Activated naive CD4-positive, alpha-beta T cell treated with Interleukin-2 at 50 U/mL for 16 hours (primary cell): ENCODE measurements around the gene PPARD.
"Not testable (repeated sequence)": the region's sequence is repeated elsewhere in the genome, so short reads cannot be mapped to it uniquely, and the experiment has no call there.

Source experiments
- DNase-seq: peaks from one replicate; pipeline ENCODE4 v3.0.0-alpha.2; 2020

Gene PPARD

DNA sequence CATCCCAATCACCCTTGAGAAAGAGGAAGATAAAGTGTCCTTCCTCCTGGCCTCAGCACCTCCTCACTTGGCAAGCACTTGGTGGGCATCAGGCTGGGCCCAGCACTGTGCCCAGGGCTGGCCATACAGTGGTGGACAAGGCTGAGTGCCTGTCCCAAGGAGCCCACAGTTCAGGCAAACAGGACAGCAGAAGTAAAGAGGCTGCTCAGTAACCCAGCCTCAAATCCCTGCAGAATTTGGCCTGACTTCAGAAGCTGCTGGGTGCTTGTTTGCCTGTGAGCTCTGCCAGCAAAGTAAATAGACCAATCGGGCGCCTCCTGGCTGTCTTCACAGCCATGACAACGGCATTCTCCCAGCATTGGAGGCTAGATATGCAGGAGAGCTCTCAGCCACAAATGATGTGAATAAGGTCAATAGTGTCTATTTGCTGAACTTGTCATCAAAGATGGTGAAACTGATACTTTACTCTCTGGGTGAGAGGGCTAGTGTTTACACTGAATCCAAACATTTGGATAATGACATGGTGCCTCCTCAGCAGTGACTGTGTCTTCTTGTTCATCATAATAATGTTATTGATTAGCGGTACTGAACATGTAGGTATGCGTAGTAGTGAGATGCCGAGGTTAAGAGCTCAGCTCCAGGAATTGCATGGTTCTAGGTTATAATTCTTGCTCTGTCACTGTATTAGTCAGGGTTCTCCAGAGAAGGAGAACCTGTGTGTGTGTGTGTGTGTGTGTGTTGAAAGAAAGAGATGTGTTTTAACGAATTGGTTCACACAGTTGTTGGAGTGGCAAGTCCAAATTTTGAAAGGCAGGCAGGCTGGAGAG lies 72.9 kb downstream of the PPARD start:
- DNase-seq, result peak; percentile 27

DNA sequence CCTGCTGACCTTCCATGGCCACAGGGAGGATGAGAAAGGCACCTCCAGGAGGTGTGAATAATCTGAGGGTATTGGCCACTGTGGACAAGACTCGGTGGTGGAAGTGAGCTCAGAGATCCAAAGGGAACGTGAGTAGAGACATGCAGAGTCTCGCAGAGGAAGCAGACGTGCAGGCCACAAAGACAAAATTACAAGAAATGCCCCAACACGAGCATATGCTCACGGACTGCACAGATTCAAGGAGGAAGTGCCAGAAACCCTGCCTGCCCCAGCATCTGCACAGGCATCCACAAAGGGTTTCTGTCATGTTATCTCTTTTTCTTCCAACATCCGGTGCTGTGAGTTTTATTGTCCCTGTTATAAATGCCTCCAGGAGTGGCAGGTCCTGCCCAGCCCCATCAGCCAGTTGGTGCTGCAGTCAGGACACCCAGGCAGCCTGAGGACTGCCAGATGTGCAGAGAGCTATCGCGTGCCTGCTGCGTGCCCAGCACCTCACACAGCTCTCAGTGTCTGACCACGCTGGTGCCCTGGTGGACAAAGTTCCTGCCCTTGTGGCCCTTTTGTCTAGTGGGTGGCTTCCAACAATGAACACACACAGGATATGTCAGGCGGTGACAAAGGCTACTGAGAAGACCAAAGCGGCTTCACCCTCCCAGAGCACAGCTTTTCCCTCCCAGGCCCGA lies 75.8 kb downstream of the PPARD start:
- DNase-seq, result no peak

DNA sequence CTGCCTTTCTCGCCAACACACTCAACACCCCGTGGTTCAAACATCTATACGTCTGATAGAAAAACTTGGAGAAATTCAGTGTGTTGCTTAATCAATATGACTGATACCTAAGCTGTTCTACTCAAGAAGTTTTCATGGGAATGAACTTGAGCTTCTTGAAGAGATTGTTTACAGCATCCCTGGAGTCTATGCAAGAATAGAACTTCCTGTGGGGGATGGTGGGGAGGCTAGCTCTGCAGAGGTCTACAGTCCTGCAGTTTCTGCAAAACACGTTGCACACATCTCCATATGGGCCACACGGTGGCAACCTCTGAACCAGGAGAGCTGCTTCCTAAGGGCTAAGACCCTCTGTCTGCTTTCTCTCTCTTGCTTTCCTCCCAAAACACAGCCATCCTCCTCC lies 77.1 kb downstream of the PPARD start:
- no peak for DNase-seq

- DNase-seq, result no peak
Measured at GRCh38 chr6:35419961-35420360, 77.6 kb downstream of the PPARD start.

- no peak for DNase-seq
Measured at GRCh38 chr6:35425284-35425683, 82.9 kb downstream of the PPARD start.

DNA sequence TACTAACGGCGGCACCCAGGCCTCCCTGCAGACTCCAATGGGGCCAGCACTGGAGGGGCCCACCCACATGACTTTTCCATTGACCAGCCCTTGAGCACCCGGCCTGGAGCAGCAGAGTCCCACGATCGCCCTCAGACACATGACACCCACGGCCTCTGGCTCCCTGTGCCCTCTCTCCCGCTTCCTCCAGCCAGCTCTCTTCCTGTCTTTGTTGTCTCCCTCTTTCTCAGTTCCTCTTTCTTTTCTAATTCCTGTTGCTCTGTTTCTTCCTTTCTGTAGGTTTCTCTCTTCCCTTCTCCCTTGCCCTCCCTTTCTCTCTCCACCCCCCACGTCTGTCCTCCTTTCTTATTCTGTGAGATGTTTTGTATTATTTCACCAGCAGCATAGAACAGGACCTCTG lies 83.7 kb downstream of the PPARD start:
- DNase-seq, result no peak

DNA sequence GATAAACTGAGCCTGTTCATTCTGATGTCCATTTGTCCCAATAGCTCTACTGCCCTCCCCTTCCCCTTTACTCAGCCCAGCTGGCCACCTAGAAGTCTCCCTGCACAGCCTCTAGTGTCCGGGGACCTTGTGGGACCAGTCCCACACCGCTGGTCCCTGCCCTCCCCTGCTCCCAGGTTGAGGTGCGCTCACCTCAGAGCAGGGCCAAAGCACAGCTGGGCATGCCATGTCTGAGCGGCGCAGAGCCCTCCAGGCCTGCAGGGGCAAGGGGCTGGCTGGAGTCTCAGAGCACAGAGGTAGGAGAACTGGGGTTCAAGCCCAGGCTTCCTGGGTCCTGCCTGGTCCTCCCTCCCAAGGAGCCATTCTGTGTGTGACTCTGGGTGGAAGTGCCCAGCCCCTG lies 85.1 kb downstream of the PPARD start:
- no peak for DNase-seq

DNA sequence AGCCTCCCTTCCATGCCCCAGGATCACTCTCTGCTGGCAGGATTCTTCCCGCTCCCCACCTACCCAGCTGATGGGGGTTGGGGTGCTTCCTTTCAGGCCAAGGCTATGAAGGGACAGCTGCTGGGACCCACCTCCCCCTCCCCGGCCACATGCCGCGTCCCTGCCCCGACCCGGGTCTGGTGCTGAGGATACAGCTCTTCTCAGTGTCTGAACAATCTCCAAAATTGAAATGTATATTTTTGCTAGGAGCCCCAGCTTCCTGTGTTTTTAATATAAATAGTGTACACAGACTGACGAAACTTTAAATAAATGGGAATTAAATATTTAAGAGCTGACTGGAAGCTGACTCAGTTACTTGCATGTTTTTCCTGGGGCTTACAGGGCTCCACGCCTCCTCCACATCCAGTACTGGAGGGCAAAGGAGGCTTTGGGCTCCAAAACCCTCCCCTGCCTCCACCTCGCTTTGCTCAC lies 85.5 kb downstream of the PPARD start:
- no peak for DNase-seq

- DNase-seq, result no peak
Measured at GRCh38 chr6:35428421-35429149, 86.2 kb downstream of the PPARD start.

GRCh38 chr6:35429463-35429862 lies 87.1 kb downstream of the PPARD start:
- no peak for DNase-seq

GRCh38 chr6:35432291-35432690 lies 89.9 kb downstream of the PPARD start:
- DNase-seq, result no peak

DNA sequence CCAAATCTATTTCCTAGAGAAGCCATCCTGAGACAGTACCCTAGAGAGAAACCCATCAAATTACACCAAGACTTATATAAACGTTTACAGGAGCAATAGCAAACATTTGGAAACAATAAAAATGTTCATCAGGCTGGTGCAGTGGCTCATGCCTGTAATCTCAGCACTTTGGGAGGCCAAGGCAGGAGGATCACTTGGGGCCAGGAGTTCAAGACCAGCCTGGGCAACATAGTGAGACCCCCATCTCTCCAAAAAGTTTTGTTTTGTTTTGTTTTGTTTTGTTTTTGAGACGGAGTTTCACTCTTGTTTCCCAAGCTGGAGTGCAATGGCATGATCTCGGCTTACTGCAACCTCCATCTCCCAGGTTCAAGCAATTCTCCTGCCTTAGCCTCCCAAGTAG lies 90.3 kb downstream of the PPARD start:
- DNase-seq, result not testable (repeated sequence)

- DNase-seq, result no peak
Measured at GRCh38 chr6:35435074-35435837, 92.9 kb downstream of the PPARD start.

- no peak for DNase-seq
Measured at GRCh38 chr6:35436071-35436857, 93.9 kb downstream of the PPARD start.

DNA sequence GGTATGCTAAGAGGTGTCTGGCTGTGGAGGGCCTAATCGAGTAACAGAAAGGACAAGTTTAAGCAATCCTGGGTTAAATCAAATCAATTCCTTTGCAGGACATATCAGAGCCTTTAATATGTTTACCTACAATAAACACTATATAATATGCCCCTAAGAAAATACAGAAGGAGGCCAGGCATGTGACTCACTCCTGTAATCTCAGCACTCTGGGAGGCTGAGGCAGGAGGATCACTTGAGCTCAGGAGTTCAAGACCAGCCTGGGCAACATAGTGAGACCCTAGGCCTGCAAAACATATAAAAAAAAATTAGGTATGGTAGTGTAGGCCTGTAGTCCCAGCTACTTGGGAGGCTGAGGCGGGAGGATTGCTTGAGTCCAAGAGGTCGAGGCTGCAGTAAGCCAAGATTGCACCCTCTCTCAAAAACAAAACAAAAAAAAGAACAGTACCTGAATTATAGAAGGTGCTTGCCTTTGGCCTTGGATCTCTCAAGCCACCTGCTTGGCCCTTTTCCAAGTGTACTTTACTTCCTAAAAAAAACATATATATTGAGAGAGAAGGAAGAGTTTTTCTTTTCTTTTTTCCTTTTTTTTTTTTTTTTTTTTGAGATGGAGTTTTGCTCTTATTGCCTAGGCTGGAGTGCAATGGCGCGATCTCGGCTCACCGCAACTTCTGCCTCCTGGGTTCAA lies 96.2 kb downstream of the PPARD start:
- DNase-seq, result not testable (repeated sequence)

DNA sequence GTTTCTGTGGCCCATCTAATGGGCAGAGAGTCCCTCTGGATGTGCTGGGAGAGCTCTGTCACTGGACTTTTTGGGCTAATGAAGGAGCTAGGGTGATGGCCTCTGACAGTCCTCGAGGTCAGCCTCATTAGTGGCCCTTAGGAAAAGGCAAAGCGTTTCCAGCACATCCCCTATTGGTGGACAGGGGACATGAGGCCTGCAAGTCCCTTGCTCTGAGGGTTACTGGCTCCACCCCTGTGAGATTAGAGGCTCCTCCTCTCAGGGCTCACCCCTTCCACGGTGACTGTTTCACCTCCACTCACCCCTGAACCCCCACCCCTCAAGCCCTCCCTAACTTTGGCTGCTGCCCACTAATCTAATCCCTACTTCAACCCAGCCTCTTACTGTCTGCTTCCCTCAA lies 97.0 kb downstream of the PPARD start:
- DNase-seq, result no peak

DNA sequence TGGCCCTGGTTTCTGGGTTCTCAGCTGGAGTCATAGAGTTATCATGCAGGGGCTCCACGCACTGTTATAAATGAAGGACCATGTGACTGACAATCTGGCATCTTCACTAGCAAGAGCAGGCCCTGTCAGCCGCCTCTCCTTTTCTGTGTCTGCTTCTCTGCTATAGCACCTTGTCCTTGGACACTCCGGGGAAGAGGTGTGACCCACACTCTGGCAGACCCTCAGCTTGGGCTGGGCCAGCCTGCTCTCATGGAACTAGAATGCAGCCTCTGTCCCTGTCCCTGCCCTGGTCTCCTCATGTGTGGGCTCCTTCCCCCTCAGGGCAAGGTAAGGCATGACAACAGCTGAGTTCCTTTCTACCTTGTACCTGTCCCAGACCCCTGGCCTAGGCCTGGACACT lies 98.8 kb downstream of the PPARD start:
- no peak for DNase-seq

DNA sequence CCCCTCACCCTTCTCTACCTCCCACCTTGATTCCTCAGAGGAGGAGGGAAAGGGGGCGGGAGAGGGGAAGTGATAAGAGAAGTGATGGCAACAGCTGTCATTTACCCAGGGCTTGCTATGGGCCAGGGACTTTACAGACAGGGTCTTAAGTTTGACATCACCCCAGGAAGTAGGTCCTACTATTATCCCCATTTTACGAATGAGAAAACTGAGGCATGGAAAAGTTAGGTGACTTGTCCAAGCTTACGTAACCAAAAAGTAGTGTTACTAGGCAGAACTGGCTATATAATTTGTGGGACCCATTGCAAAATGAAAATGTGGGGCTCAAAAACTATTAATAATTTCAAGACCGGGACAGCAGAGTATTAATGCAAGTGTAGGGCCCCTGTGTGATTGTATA lies 99.3 kb downstream of the PPARD start:
- DNase-seq, result no peak

- DNase-seq, result no peak
Measured at GRCh38 chr6:35442693-35443092, 100.3 kb downstream of the PPARD start.

DNA sequence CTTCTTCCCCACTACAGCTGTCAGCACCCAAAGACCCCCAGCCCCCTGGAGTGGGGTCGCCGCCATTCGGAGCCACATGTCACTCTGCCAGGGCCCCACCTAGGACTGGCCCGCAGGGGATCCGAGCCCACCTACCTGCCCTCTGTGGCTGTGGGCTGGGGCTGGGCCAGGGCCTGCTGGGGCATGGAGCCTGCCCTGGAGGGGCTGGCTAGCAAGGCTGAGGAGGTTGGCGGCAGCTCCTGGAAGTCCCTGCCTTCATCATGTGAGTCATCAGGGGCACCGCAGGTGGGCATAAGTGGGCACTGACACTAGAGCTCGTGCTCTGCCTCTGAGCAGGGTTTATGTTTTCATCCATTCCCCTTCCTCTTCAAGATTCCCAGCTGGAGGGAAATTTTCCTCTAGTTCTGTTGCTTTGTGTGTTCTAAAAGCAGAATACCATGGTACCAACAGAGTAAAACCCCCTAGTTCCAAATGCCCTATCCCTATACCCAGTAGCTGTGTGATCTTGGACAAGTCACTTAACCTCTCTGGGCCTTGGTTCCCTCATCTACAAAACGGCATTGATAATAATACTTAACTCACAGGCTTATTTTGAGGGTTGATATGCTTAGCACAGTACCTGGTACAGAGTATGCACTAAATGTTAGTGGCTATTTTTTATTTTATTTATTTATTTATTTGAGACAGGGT lies 101.1 kb downstream of the PPARD start:
- no peak for DNase-seq

DNA sequence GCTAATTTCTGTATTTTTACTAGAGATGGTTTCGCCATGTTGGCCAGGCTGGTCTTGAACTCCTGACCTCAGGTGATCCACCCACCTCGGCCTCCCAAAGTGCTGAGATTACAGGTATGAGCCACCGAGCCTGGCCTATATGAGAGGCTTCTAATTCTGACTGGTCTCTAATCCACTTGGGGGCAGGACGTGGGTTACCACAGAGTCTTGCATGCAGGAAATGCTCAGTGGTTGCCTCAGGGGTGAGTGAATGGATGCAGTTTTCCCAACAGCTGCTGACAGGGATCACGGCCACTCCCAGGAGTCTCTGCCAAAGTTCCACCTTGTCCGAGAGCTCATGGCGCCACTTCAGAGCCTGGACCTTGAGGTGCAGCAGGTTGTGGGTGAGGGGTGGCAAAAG lies 103.3 kb downstream of the PPARD start:
- no peak for DNase-seq
